Measurements from ENCODE around the gene WDR76.

The WDR76 gene

DNA sequence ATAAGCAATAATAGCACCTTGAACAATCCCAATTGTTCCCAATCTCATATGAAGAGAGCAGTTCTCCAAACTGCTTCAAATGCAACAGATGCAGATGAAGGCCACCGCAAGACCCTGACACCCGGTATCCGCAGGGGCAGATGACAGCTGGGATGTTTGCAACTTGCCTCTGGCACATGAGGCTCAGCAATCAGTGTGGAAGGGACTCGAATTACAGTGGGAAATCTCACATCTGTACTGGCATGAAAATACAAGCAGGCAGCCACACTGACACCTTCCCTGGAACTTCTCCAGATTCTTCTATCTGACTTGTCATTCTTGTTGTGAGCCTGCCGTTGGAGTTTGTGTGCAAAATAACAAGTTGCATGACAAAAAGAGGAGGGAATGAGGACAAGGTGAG, 68.8 kb downstream of the WDR76 start:
- no CpG with 5 or more reads among the region's 5 CpGs for WGBS (ENCODE audit: insufficient coverage, insufficient read length)
- Histone ChIP-seq H3K4me3 (ENCODE audit: low read length) (no peak overlapping the region), H3K36me3 (ENCODE audit: control insufficient read depth, insufficient read depth, low read length) (0 out of 2 replicates have a peak, but pooled peaks cover under 1% of the 10 kb centered on the region), H3K27ac (ENCODE audit: low read length) (no peak overlapping the region), H3K4me1 (ENCODE audit: control insufficient read depth, insufficient read depth, low read length) (no peaks in the 10 kb centered on the region; the same call in 1 of the 2 replicates), H3K9me3 (ENCODE audit: control insufficient read depth, insufficient read depth, low read length) (no peaks in the 10 kb centered on the region), H3K27me3 (ENCODE audit: control insufficient read depth, insufficient read depth, low read length) (no peaks in the 10 kb centered on the region)
- no peak for DNase-seq (ENCODE audit: low read depth, low spot score)

DNA sequence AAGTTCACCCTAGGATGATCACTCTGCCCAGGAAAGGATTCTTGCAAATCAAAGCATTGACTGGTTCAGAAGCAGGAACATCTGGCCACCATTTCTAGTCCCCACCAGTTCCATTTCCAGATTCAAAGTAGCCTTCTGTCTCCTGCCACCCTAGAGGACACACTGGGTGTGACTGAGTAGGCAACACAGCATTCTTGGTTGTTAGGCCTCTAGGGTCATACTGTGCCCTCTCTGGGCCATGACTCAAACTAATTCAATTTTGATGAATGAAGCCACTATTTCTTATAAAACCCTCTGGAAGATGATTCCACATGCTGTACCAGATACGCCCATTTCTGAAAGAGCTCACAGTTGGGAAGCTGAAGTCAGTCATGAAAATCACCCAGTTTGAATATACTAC, 69.7 kb downstream of the WDR76 start:
- H3K4me1 ChIP-seq (ENCODE audit: control insufficient read depth, insufficient read depth, low read length), result no peaks in the 10 kb centered on the region
- no peaks in the 10 kb centered on the region for H3K27me3 ChIP-seq (ENCODE audit: control insufficient read depth, insufficient read depth, low read length)
- no peaks in the 10 kb centered on the region for H3K9me3 ChIP-seq (ENCODE audit: control insufficient read depth, insufficient read depth, low read length)
- no peak for DNase-seq (ENCODE audit: low read depth, low spot score)
- WGBS (ENCODE audit: insufficient coverage, insufficient read length), result no CpG with 5 or more reads among the region's 1 CpG
- no peak overlapping the region for H3K4me3 ChIP-seq (ENCODE audit: low read length)
- no peaks in the 10 kb centered on the region for H3K36me3 ChIP-seq (ENCODE audit: control insufficient read depth, insufficient read depth, low read length)
- no peak overlapping the region for H3K27ac ChIP-seq (ENCODE audit: low read length)

DNA sequence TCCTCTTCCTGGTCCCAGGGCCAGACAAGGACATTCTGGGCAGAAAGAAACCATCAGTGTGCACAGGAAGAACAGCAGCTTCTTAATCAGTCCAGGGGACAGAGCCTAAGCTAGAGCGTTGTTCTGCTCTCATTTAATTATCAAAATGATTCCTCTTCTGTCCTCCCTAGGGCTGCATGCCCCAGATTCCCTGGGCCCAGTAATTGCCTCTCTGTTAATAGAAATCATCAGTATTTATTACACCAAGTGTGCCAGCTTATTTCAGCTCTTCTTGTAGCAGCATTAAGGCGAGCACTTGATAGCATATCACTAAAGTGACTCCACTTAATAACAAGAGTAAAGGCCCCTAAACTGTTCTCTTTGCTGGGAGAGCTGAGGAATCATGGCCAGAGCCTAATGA, 72.1 kb downstream of the WDR76 start:
- Histone ChIP-seq H3K36me3 (ENCODE audit: control insufficient read depth, insufficient read depth, low read length) (no peaks in the 10 kb centered on the region), H3K27ac (ENCODE audit: low read length) (no peak overlapping the region), H3K27me3 (ENCODE audit: control insufficient read depth, insufficient read depth, low read length) (no peaks in the 10 kb centered on the region), H3K9me3 (ENCODE audit: control insufficient read depth, insufficient read depth, low read length) (no peaks in the 10 kb centered on the region), H3K4me1 (ENCODE audit: control insufficient read depth, insufficient read depth, low read length) (no peaks in the 10 kb centered on the region; the same call in 1 of the 2 replicates), H3K4me3 (ENCODE audit: low read length) (no peak overlapping the region)
- no peak for DNase-seq (ENCODE audit: low read depth, low spot score)
- no CpG with 5 or more reads among the region's 2 CpGs for WGBS (ENCODE audit: insufficient coverage, insufficient read length)

DNA sequence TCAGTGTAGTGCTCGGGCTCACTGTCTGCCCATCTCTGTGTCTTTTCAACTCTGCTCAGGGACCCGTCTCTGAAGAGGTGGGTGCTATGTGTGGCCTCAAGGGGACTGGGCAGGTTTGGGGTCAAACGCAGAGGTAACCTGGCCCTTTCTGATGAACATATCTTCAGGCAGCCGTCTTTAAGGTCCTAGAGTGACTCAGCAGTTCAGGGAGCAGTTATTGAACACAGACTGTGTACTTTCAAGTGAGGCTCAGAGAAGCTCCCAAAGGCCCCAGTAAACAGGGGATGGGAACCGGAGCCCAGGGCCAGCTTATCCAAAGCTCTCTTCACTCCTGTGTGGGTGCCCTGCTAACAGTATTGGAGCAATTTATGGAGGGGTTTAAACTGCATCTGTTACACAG, 73.1 kb downstream of the WDR76 start:
- H3K4me1 ChIP-seq (ENCODE audit: control insufficient read depth, insufficient read depth, low read length), result no peaks in the 10 kb centered on the region; the same call in 1 of the 2 replicates
- no peak overlapping the region for H3K4me3 ChIP-seq (ENCODE audit: low read length)
- no peak overlapping the region for H3K27ac ChIP-seq (ENCODE audit: low read length)
- H3K9me3 ChIP-seq (ENCODE audit: control insufficient read depth, insufficient read depth, low read length), result no peaks in the 10 kb centered on the region
- WGBS (ENCODE audit: insufficient coverage, insufficient read length), result no CpG with 5 or more reads among the region's 5 CpGs
- no peaks in the 10 kb centered on the region for H3K27me3 ChIP-seq (ENCODE audit: control insufficient read depth, insufficient read depth, low read length)
- no peaks in the 10 kb centered on the region for H3K36me3 ChIP-seq (ENCODE audit: control insufficient read depth, insufficient read depth, low read length)
- DNase-seq (ENCODE audit: low read depth, low spot score), result no peak

DNA sequence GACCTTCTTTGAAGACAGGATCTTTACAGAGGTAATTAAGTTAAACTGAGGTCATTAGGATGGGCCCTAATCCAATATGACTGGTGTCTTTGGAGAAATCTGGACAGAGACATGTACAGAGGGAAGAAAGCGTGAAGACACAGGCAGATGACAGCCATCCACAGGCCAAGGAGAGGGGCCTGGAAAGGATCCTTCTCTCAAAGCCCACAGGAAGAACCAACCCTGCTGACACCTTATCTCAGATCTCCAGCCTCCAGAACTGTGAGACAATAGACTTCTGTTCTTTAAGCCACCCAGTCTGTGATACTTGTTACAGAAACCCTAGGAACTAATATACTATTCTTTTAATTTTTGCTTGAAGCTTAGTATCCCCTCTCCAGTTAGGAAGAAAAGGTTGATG, 74.2 kb downstream of the WDR76 start:
- H3K4me3 ChIP-seq (ENCODE audit: low read length), result no peak overlapping the region
- no peak overlapping the region for H3K27ac ChIP-seq (ENCODE audit: low read length)
- no peaks in the 10 kb centered on the region for H3K27me3 ChIP-seq (ENCODE audit: control insufficient read depth, insufficient read depth, low read length)
- DNase-seq (ENCODE audit: low read depth, low spot score), result no peak
- H3K4me1 ChIP-seq (ENCODE audit: control insufficient read depth, insufficient read depth, low read length), result no peaks in the 10 kb centered on the region; the same call in 1 of the 2 replicates
- H3K9me3 ChIP-seq (ENCODE audit: control insufficient read depth, insufficient read depth, low read length), result no peaks in the 10 kb centered on the region
- WGBS (ENCODE audit: insufficient coverage, insufficient read length), result no CpG with 5 or more reads among the region's 1 CpG
- H3K36me3 ChIP-seq (ENCODE audit: control insufficient read depth, insufficient read depth, low read length), result no peaks in the 10 kb centered on the region

DNA sequence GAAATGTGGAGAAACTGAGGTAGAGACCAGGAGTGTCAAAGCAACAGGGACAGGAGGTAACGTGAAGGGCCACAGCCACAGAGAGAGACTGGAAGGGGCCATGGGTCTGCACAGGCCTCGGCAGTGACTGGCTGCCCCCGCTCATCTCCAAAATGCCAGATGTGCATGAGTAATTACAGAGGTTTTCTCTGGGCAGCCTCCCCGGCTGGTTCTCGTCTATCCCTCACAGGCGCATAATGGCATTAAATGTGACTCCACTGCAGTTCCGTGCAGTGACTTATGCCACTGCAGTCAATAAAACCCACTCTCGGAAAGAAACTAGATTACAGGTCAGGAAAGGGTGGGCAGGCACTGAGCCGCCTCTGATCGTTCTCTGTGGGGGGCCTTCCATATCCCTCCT, 74.7 kb downstream of the WDR76 start:
- Histone ChIP-seq H3K27me3 (ENCODE audit: control insufficient read depth, insufficient read depth, low read length) (no peaks in the 10 kb centered on the region), H3K9me3 (ENCODE audit: control insufficient read depth, insufficient read depth, low read length) (no peaks in the 10 kb centered on the region), H3K4me3 (ENCODE audit: low read length) (no peak overlapping the region), H3K27ac (ENCODE audit: low read length) (no peak overlapping the region), H3K4me1 (ENCODE audit: control insufficient read depth, insufficient read depth, low read length) (no peaks in the 10 kb centered on the region; the same call in 1 of the 2 replicates), H3K36me3 (ENCODE audit: control insufficient read depth, insufficient read depth, low read length) (no peaks in the 10 kb centered on the region)
- whole genome bisulfite sequencing (ENCODE audit: insufficient coverage, insufficient read length), result no CpG with 5 or more reads among the region's 10 CpGs
- DNase-seq (ENCODE audit: low read depth, low spot score), result no peak

DNA sequence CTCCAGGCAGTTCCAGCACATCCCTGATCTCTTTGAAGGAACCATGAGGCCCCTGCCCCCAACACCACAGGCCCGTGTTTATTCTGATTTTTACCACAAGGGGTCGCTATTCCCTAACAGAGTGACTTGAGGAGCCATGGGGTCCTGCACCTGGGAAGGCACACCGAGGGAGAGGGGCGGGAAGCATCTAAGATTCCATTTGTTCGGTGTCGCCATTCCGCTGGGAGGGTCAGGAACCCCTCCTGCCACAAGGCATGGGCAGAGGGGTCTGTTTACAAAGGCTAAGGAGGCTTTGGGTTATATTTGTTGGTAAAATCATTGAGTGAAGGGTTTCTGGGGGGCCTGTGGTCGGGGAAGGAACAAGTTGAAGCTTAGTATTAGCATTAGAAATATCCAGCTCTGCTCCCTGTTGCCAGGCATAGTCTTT, 77.1 kb downstream of the WDR76 start:
- peak; percentile 84 for DNase-seq (ENCODE audit: low read depth, low spot score)
- Histone ChIP-seq H3K36me3 (ENCODE audit: control insufficient read depth, insufficient read depth, low read length) (no peaks in the 10 kb centered on the region), H3K4me1 (ENCODE audit: control insufficient read depth, insufficient read depth, low read length) (no peaks in the 10 kb centered on the region; the same call in 1 of the 2 replicates), H3K4me3 (ENCODE audit: low read length) (no peak overlapping the region), H3K27me3 (ENCODE audit: control insufficient read depth, insufficient read depth, low read length) (no peaks in the 10 kb centered on the region), H3K9me3 (ENCODE audit: control insufficient read depth, insufficient read depth, low read length) (no peaks in the 10 kb centered on the region), H3K27ac (ENCODE audit: low read length) (no peak overlapping the region)
- no CpG with 5 or more reads among the region's 8 CpGs for WGBS (ENCODE audit: insufficient coverage, insufficient read length)

DNA sequence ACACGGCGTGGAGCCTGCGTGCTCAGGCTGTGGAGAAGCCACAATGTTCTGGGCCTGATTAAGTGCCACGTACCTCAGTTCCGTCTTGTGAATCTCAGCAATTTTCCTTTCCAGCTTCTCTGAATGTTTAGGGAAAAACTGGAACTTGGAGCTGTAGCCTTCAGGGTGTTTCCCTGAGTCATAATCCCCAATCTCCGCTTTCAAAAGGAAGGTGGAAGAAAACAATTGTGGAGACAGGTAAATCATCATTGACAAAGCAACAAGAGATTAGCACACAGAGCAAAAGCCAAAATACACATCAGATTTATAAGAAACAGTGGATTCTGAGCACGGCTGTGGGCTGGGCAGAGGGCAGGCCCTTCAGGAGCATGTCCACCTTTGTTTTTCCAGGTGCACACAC, 79.0 kb downstream of the WDR76 start:
- WGBS (ENCODE audit: insufficient coverage, insufficient read length), result no CpG with 5 or more reads among the region's 7 CpGs
- no peak for DNase-seq (ENCODE audit: low read depth, low spot score)
- Histone ChIP-seq H3K4me3 (ENCODE audit: low read length) (no peak overlapping the region), H3K27ac (ENCODE audit: low read length) (no peak overlapping the region), H3K27me3 (ENCODE audit: control insufficient read depth, insufficient read depth, low read length) (no peaks in the 10 kb centered on the region), H3K9me3 (ENCODE audit: control insufficient read depth, insufficient read depth, low read length) (no peaks in the 10 kb centered on the region), H3K36me3 (ENCODE audit: control insufficient read depth, insufficient read depth, low read length) (no peaks in the 10 kb centered on the region), H3K4me1 (ENCODE audit: control insufficient read depth, insufficient read depth, low read length) (no peaks in the 10 kb centered on the region; the same call in 1 of the 2 replicates)

DNA sequence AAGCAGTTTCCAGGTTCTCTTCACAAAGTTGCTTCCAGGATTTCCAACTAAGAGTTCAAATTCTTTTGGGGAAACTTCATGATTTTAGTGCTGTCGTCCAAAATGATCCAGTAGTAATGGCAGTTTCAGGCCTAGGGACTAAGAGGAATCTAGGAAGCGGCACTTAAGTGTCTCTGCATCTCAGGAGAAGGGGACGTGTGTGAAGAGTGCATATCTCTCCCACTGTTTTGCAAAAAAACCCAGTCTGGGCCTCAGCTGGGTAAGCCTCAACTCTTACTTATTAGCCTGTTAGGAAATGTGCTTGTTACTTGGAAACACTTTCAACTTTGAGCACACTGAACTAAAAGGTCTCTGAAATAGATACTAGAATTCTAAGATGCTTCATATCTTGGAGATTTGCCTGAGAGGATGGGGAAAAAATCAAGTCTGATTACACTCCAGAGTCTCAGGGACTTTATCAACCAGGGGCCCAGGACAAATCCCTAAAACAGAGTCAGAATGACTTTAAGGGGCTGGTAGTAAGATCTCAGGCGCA, 81.8 kb downstream of the WDR76 start:
- no peaks in the 10 kb centered on the region for H3K9me3 ChIP-seq (ENCODE audit: control insufficient read depth, insufficient read depth, low read length)
- no peak for DNase-seq (ENCODE audit: low read depth, low spot score)
- no peaks in the 10 kb centered on the region; the same call in 1 of the 2 replicates for H3K4me1 ChIP-seq (ENCODE audit: control insufficient read depth, insufficient read depth, low read length)
- H3K4me3 ChIP-seq (ENCODE audit: low read length), result no peak overlapping the region
- H3K27ac ChIP-seq (ENCODE audit: low read length), result no peak overlapping the region
- no peaks in the 10 kb centered on the region for H3K36me3 ChIP-seq (ENCODE audit: control insufficient read depth, insufficient read depth, low read length)
- WGBS (ENCODE audit: insufficient coverage, insufficient read length), result no CpG with 5 or more reads among the region's 4 CpGs
- no peaks in the 10 kb centered on the region for H3K27me3 ChIP-seq (ENCODE audit: control insufficient read depth, insufficient read depth, low read length)

DNA sequence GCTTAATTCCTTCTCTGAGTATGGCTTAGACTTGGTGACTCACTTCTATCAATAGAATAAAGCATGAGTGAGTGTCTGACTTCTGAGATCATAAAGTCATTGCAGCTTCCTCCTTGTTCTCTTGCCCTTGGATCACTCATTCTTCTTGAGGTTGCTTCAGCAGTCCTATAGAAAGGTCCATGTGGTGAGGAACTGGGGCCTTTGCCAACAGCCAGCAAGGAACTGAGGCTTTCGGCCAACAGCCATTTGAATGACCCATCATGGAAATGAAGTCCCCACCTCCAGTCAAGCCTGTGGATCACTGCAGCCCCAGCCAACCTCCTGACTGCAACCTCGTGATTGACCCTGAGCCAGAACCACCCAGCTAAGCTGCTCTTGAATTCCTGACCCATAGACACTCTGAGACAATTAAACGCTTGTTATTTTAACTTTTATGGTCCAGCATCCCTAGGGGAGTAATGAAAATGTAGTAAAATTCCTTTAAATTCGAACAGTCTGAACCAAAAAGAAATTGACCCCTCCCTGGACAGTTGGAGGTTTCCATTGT, 84.5 kb downstream of the WDR76 start:
- H3K27ac ChIP-seq (ENCODE audit: low read length), result no peak overlapping the region
- H3K27me3 ChIP-seq (ENCODE audit: control insufficient read depth, insufficient read depth, low read length), result no peaks in the 10 kb centered on the region

DNA sequence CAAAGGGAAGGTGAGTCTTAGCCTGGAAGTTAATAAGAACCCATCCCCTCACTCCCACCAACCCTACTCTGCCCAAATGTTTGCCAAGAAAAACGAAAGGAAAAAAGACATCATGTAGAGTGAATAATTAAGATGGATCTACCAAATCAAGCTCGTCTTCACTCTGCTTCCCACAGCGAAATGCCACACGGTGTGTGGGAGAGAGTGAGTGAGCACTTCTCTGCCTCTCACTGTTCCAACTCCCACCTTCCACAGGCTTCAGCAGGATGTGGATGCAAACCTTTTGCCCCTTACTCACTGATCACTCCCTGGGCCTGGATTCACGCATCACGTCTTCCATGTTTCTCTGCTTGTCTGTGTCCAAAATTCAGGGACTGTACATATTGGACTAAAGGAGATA, 85.4 kb downstream of the WDR76 start:
- H3K27ac ChIP-seq (ENCODE audit: low read length), result no peak overlapping the region
- WGBS (ENCODE audit: insufficient coverage, insufficient read length), result no CpG with 5 or more reads among the region's 6 CpGs
- H3K4me1 ChIP-seq (ENCODE audit: control insufficient read depth, insufficient read depth, low read length), result no peaks in the 10 kb centered on the region
- H3K36me3 ChIP-seq (ENCODE audit: control insufficient read depth, insufficient read depth, low read length), result no peaks in the 10 kb centered on the region
- H3K4me3 ChIP-seq (ENCODE audit: low read length), result no peak overlapping the region
- no peaks in the 10 kb centered on the region for H3K27me3 ChIP-seq (ENCODE audit: control insufficient read depth, insufficient read depth, low read length)
- H3K9me3 ChIP-seq (ENCODE audit: control insufficient read depth, insufficient read depth, low read length), result no peaks in the 10 kb centered on the region
- no peak for DNase-seq (ENCODE audit: low read depth, low spot score)

More for the DNA sequence above, 84.5 kb downstream of the WDR76 start:
- WGBS (ENCODE audit: insufficient coverage, insufficient read length), result no CpG with 5 or more reads among the region's 4 CpGs
- H3K36me3 ChIP-seq (ENCODE audit: control insufficient read depth, insufficient read depth, low read length), result no peaks in the 10 kb centered on the region
- DNase-seq (ENCODE audit: low read depth, low spot score), result no peak
- H3K4me1 ChIP-seq (ENCODE audit: control insufficient read depth, insufficient read depth, low read length), result no peaks in the 10 kb centered on the region
- no peaks in the 10 kb centered on the region for H3K9me3 ChIP-seq (ENCODE audit: control insufficient read depth, insufficient read depth, low read length)
- H3K4me3 ChIP-seq (ENCODE audit: low read length), result no peak overlapping the region
